CD4-positive, alpha-beta T cell (primary cell): ENCODE measurements around the gene SAMD4A. TPM values are rescaled to one million over a fixed set of nuclear protein-coding genes. Genes with fewer than 3 reads are reported as not detected.

Experiments
- ATAC-seq: fragments of 200-7000 bp; cut with Tn5 transposase; one replicate; pipeline ENCODE4 v1.10.0; 2022; ENCODE audit warnings: mild to moderate bottlenecking; ENCODE audit not compliant: poor library complexity
- CTCF ChIA-PET: fragments of 350-600 bp; sonication (Branson Sonifier 250); formaldehyde crosslinking; loops from one replicate; lab custom pipeline; 2021; ENCODE audit warnings: antibody characterized with exemption, inconsistent platforms; lab: Charles Lee
- POLR2A ChIA-PET: fragments of 350-600 bp; sonication (Branson Sonifier 250); formaldehyde crosslinking; loops from one replicate; lab custom pipeline; 2021; ENCODE audit warnings: antibody characterized with exemption, inconsistent platforms; lab: Charles Lee
- DNase-seq, 14 experiments: peaks; one replicate each; pipeline ENCODE4 v3.0.0-alpha.2; 2013 to 2020; ENCODE audit warnings: mixed read lengths in 2 of 14
- H3K27ac ChIP-seq, 2 donors: one replicate each; pipeline versions ENCODE4 v1.5.1 to v1.7.0; 2013; ENCODE audit warnings: low read length in 2 of 2, low read depth in 1 of 2, mild to moderate bottlenecking in 1 of 2
- H3K27me3 ChIP-seq, 2 experiments: 1 replicate in 1 of 2; 2 replicates in 1 of 2; pipeline versions ENCODE4 v1.6.1 to v1.7.0; 2013; ENCODE audit warnings: low read length in 2 of 2, control low read depth in 1 of 2, mild to moderate bottlenecking in 1 of 2, moderate library complexity in 1 of 2; ENCODE audit not compliant: insufficient read depth in 2 of 2, control insufficient read depth in 1 of 2
- H3K36me3 ChIP-seq: one replicate; pipeline ENCODE4 v1.6.1; 2013; ENCODE audit warnings: low read length, control low read depth; ENCODE audit not compliant: insufficient read depth
- H3K4me1 ChIP-seq: one replicate; pipeline ENCODE4 v1.6.1; 2013; ENCODE audit warnings: low read length, control low read depth; ENCODE audit not compliant: insufficient read depth
- H3K4me3 ChIP-seq: one replicate; pipeline ENCODE4 v1.5.1; 2013; ENCODE audit warnings: mild to moderate bottlenecking, low read length, moderate library complexity
- H3K9me3 ChIP-seq, 2 experiments: 1 replicate in 1 of 2; 2 replicates in 1 of 2; pipeline versions ENCODE4 v1.6.1 to v1.7.0; 2013; ENCODE audit warnings: low read length in 2 of 2, mild to moderate bottlenecking in 2 of 2, control low read depth in 1 of 2, moderate library complexity in 1 of 2; ENCODE audit not compliant: control insufficient read depth in 1 of 2, insufficient read depth in 1 of 2
- H3K27ac Mint-ChIP-seq: one replicate; pipeline ENCODE4 v1.8.0; 2020; ENCODE audit warnings: mixed read lengths
- H3K27me3 Mint-ChIP-seq: one replicate; pipeline ENCODE4 v1.8.0; 2021; ENCODE audit warnings: mixed read lengths
- H3K36me3 Mint-ChIP-seq: one replicate; pipeline ENCODE4 v1.8.0; 2021; ENCODE audit warnings: low read depth, mixed read lengths
- H3K4me1 Mint-ChIP-seq: one replicate; pipeline ENCODE4 v1.8.0; 2021; ENCODE audit warnings: low read depth, mixed read lengths
- H3K4me3 Mint-ChIP-seq: one replicate; pipeline ENCODE4 v1.8.0; 2020; ENCODE audit warnings: mild to moderate bottlenecking, mixed read lengths
- H3K9me3 Mint-ChIP-seq: one replicate; pipeline ENCODE4 v1.8.0; 2020; ENCODE audit warnings: mixed read lengths
- intact Hi-C, 2 experiments: fragments of 100-400 bp; cut with DNase I in 1 of 2; cut with micrococcal nuclease in 1 of 2; formaldehyde crosslinking; loops; one replicate each; pipeline versions ENCODE4 v1.15.1 to v1.9.0; 2023 to 2025; cut with DNase I, micrococcal nuclease
- total RNA-seq, 174 experiments: library from RNA in 2 of 174; stranded (reverse) in 2 of 174; gene quantifications; one replicate each; pipeline ENCODE4 v1.2.3 and lab custom pipeline; 2021 to 2026
- TF ChIP-seq, protein P1 (sequence below): fragments of 200-600 bp; IDR thresholded peaks from one replicate; pipeline ENCODE4 v1.8.0; 2022; ENCODE audit warnings: antibody characterized with exemption, mild to moderate bottlenecking

SAMD4A gene
- total RNA-seq, 2 experiments from 2014 or later = 1.9 to 2.3 TPM

DNA sequence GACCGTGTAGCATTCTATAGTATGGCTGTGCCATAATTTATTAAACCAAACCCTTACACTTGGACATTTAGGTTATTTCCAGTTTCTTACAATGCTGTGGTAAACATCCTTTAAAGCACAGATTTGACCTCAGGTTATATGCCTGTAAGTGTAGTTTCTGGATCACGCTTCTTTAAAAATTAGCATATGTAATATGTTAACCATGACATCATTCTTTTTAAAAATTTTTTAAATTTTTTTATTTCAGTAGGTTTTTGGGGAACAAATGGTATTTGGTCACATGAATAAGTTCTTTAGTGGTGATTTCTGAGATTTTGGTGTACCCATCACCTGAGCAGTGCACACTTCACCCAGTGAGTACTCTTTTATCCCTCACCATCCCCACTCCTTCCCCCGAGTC lies 18.3 kb downstream of the SAMD4A start:
- H3K4me1 ChIP-seq = no peaks in the 10 kb centered on the region
- DNase-seq (no peak), ATAC-seq (no peak)
- H3K4me3 Mint-ChIP-seq = no peak overlapping the region
- no peaks in the 10 kb centered on the region for H3K36me3 Mint-ChIP-seq
- H3K36me3 ChIP-seq = no peaks in the 10 kb centered on the region
- no peaks in the 10 kb centered on the region for H3K9me3 ChIP-seq
- ChIA-PET POLR2A (no interaction called here), CTCF (no interaction called here)
- peaks cover 6% of the 10 kb centered on the region for H3K27me3 Mint-ChIP-seq
- no peaks in the 10 kb centered on the region for H3K9me3 Mint-ChIP-seq
- H3K27ac Mint-ChIP-seq = no peak overlapping the region
- no peaks in the 10 kb centered on the region for H3K27me3 ChIP-seq
- no peaks in the 10 kb centered on the region for H3K4me1 Mint-ChIP-seq
- intact Hi-C loops = no loop called here
- no peak overlapping the region for H3K4me3 ChIP-seq
- no peak overlapping the region for H3K27ac ChIP-seq
- TF ChIP-seq, protein P1, sequence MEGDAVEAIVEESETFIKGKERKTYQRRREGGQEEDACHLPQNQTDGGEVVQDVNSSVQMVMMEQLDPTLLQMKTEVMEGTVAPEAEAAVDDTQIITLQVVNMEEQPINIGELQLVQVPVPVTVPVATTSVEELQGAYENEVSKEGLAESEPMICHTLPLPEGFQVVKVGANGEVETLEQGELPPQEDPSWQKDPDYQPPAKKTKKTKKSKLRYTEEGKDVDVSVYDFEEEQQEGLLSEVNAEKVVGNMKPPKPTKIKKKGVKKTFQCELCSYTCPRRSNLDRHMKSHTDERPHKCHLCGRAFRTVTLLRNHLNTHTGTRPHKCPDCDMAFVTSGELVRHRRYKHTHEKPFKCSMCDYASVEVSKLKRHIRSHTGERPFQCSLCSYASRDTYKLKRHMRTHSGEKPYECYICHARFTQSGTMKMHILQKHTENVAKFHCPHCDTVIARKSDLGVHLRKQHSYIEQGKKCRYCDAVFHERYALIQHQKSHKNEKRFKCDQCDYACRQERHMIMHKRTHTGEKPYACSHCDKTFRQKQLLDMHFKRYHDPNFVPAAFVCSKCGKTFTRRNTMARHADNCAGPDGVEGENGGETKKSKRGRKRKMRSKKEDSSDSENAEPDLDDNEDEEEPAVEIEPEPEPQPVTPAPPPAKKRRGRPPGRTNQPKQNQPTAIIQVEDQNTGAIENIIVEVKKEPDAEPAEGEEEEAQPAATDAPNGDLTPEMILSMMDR = no peak

DNA sequence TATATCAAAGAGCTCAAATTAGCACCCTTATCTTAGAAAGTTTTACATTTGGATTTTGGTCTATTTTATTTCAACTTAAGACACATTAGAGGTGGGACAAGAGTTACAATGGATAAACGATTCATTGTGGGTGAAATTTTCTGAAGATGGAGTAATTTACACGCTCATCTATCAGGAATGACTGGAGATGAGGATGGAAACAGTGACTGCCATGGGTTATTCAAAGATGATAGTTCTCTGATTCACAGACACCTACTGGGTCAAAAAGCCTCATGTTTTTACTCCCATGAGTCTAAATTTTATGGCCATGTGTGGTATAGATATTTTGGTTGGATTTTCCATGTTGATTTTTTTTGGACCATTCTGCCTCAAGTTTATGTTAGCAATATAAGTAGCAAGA lies 22.1 kb downstream of the SAMD4A start:
- Mint-ChIP-seq H3K27me3 (peaks cover 6% of the 10 kb centered on the region), H3K36me3 (no peaks in the 10 kb centered on the region), H3K9me3 (no peaks in the 10 kb centered on the region), H3K27ac (no peak overlapping the region), H3K4me1 (no peaks in the 10 kb centered on the region), H3K4me3 (no peak overlapping the region)
- DNase-seq = no peak
- Histone ChIP-seq H3K27ac (no peak overlapping the region), H3K4me3 (no peak overlapping the region), H3K36me3 (no peaks in the 10 kb centered on the region), H3K27me3 (no peaks in the 10 kb centered on the region), H3K4me1 (no peaks in the 10 kb centered on the region), H3K9me3 (no peaks in the 10 kb centered on the region)
- ChIA-PET CTCF (no interaction called here), POLR2A (no interaction called here)
- ATAC-seq = no peak
- intact Hi-C loops = no loop called here
- TF ChIP-seq, protein P1 = no peak

DNA sequence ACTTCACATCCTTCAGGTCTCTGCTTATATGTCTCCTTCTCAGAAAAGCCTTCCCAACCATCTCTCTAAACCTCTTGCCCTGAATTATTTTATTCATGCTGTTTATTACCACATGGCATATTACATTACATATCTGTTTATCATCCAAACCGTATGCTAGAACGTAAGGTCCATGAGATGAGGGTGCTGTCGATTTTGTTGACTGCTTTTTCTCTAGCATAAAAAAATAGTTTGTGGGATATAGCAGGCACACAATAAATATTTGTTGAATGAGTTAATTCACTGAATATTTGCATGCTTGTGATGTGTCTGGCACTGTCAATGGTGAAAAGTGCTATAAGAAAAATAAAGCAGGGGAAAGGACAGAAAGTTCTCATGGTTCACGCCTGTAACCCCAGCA lies 22.9 kb downstream of the SAMD4A start:
- ChIA-PET POLR2A (no interaction called here), CTCF (no interaction called here)
- TF ChIP-seq, protein P1 = no peak

More for the DNA sequence above, 22.9 kb downstream of the SAMD4A start:
- peaks cover 7% of the 10 kb centered on the region for H3K27me3 Mint-ChIP-seq
- H3K27me3 ChIP-seq = no peaks in the 10 kb centered on the region
- DNase-seq (no peak), ATAC-seq (no peak)
- H3K4me1 Mint-ChIP-seq = no peaks in the 10 kb centered on the region
- no peak overlapping the region for H3K27ac ChIP-seq
- no peaks in the 10 kb centered on the region for H3K9me3 Mint-ChIP-seq
- no peaks in the 10 kb centered on the region for H3K36me3 ChIP-seq
- no peak overlapping the region for H3K27ac Mint-ChIP-seq
- H3K4me1 ChIP-seq = no peaks in the 10 kb centered on the region
- H3K36me3 Mint-ChIP-seq = no peaks in the 10 kb centered on the region
- H3K4me3 ChIP-seq = no peak overlapping the region
- intact Hi-C loops = no loop called here
- no peaks in the 10 kb centered on the region for H3K9me3 ChIP-seq
- H3K4me3 Mint-ChIP-seq = no peak overlapping the region
